Progenitor cell of endocrine pancreas (in vitro differentiated cells): ENCODE results near the gene OXTR. TPM values are rescaled to one million over a fixed set of nuclear protein-coding genes. Genes with fewer than 3 reads are reported as not detected.

Experiments used
- DNase-seq: peaks from one replicate; pipeline ENCODE4 v3.0.0; 2021; ENCODE audit warnings: low spot score; ENCODE audit not compliant: unreplicated experiment
- H3K27ac Mint-ChIP-seq: 2 replicates; pipeline ENCODE4 v1.8.0; 2021; ENCODE audit warnings: mild to moderate bottlenecking, moderate library complexity, mixed read lengths
- H3K27me3 Mint-ChIP-seq: 2 replicates; pipeline ENCODE4 v1.8.0; 2021; ENCODE audit warnings: mixed read lengths
- H3K36me3 Mint-ChIP-seq: 2 replicates; pipeline ENCODE4 v1.8.0; 2022; ENCODE audit warnings: mixed read lengths; ENCODE audit not compliant: insufficient read depth
- H3K4me1 Mint-ChIP-seq: 2 replicates; pipeline ENCODE4 v1.8.0; 2021; ENCODE audit warnings: low read depth, mixed read lengths
- H3K4me3 Mint-ChIP-seq: 2 replicates; pipeline ENCODE4 v1.8.0; 2021; ENCODE audit warnings: low read depth, mild to moderate bottlenecking, moderate library complexity, mixed read lengths
- H3K9me3 Mint-ChIP-seq: 2 replicates; pipeline ENCODE4 v1.8.0; 2021; ENCODE audit warnings: low read depth, mixed read lengths
- total RNA-seq: library from RNA; stranded (reverse); gene quantifications from 2 replicates; pipeline ENCODE4 v1.2.1, GENCODE V29; 2021
- TF ChIP-seq, protein P1 (sequence below): fragments of 200-600 bp; sonication (generic); IDR thresholded peaks from one replicate; pipeline ENCODE4 v1.5.0; 2021; ENCODE audit warnings: antibody characterized with exemption, mild to moderate bottlenecking; ENCODE audit not compliant: unreplicated experiment

OXTR gene
- total RNA-seq, 1 donor from 2014 or later = 3.1 TPM

DNA sequence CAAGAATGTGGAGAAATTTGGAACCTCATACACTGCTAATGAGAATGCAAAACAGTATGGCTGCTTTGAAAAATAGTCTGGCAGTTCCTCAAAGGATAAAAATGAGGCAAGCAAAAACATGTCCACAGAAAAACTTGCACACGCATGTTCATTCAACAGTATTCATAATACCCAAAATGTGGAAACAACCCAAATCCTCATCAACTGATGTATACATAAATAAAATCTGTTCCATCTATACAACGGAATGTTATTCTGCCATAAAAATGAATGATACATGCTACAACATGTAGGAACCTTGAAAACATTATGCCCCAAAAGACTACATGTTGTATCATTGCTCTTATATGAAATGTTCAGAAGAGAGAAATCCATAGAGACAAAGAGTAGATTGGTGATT, 36.4 kb upstream of the OXTR start:
- H3K9me3 Mint-ChIP-seq = peaks cover 12% of the 10 kb centered on the region
- no peak overlapping the region for H3K27ac Mint-ChIP-seq
- no peak for DNase-seq
- H3K36me3 Mint-ChIP-seq = peaks cover 1% of the 10 kb centered on the region
- H3K27me3 Mint-ChIP-seq = no peaks in the 10 kb centered on the region
- no peak overlapping the region for H3K4me3 Mint-ChIP-seq
- no peaks in the 10 kb centered on the region for H3K4me1 Mint-ChIP-seq
- TF ChIP-seq, protein P1, sequence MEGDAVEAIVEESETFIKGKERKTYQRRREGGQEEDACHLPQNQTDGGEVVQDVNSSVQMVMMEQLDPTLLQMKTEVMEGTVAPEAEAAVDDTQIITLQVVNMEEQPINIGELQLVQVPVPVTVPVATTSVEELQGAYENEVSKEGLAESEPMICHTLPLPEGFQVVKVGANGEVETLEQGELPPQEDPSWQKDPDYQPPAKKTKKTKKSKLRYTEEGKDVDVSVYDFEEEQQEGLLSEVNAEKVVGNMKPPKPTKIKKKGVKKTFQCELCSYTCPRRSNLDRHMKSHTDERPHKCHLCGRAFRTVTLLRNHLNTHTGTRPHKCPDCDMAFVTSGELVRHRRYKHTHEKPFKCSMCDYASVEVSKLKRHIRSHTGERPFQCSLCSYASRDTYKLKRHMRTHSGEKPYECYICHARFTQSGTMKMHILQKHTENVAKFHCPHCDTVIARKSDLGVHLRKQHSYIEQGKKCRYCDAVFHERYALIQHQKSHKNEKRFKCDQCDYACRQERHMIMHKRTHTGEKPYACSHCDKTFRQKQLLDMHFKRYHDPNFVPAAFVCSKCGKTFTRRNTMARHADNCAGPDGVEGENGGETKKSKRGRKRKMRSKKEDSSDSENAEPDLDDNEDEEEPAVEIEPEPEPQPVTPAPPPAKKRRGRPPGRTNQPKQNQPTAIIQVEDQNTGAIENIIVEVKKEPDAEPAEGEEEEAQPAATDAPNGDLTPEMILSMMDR = no peak

DNA sequence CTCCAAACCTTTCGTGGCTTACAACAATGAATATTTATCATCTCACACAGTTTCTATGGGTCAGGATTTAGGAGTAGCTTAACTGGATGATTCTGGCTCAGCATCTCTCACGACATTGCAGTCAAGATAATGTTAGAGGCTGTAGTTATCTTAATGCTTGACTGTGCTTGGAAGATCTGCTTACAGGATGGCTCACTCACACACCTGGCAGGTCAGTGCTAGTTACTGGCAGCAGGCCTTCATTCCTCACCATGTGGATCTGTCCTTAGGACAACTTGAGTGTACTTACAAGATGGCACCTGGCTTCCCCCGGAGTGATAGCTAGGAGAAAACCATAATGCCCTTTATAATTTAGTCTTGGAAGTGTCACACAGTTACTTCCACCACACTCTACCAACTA, 32.8 kb upstream of the OXTR start:
- H3K27ac Mint-ChIP-seq = no peak overlapping the region
- H3K9me3 Mint-ChIP-seq = peaks cover 22% of the 10 kb centered on the region
- peaks cover 3% of the 10 kb centered on the region for H3K36me3 Mint-ChIP-seq
- no peaks in the 10 kb centered on the region for H3K27me3 Mint-ChIP-seq
- TF ChIP-seq, protein P1 = no peak
- no peak overlapping the region for H3K4me3 Mint-ChIP-seq
- no peak for DNase-seq
- H3K4me1 Mint-ChIP-seq = no peaks in the 10 kb centered on the region

DNA sequence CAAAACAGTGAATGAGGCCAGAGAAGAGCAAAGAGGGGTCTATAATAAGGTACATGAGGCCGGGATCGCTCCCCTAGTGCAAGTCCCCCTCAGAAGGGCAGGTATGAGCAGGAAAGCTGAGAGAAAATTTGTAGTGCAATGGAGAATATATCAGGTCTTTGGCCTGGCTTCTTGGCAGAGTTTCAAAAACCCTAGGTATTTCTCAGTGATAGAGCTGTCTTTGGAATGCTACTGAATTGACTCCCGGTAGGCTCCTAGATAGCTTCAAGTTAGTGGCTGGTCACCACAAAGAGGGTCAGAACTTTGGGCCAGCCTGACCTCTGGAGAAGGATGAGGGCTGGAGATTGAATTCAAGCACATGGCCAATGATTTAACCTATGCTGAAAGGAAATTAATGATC, 30.6 kb upstream of the OXTR start:
- TF ChIP-seq, protein P1 = no peak
- H3K4me3 Mint-ChIP-seq = no peak overlapping the region
- DNase-seq = no peak
- no peaks in the 10 kb centered on the region for H3K27me3 Mint-ChIP-seq
- H3K9me3 Mint-ChIP-seq = peaks cover 22% of the 10 kb centered on the region
- no peak overlapping the region for H3K27ac Mint-ChIP-seq
- no peaks in the 10 kb centered on the region for H3K4me1 Mint-ChIP-seq
- peaks cover 3% of the 10 kb centered on the region for H3K36me3 Mint-ChIP-seq

DNA sequence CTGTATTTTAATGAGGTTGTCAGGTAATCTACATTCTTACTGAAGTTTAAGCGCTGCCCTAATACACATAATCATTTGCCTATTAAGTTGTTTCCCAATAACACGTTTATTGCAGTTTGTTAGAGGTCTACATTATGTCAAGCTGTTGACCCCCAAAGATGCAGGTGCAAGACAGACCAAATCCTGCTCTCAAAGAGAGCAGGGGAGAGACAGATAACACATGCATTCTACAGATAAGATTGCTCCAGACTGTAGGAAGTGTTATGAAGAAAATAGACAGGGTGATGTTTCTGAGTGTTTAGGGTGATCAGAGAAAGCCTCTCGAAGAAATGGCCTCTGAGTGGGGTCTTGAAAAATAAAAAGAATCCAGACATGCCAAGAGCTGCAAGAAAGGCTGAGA, 24.8 kb upstream of the OXTR start:
- no peaks in the 10 kb centered on the region for H3K27me3 Mint-ChIP-seq
- no peak for DNase-seq
- peaks cover 5% of the 10 kb centered on the region for H3K9me3 Mint-ChIP-seq
- no peaks in the 10 kb centered on the region for H3K36me3 Mint-ChIP-seq
- H3K27ac Mint-ChIP-seq = no peak overlapping the region
- H3K4me1 Mint-ChIP-seq = no peaks in the 10 kb centered on the region
- TF ChIP-seq, protein P1 = no peak
- H3K4me3 Mint-ChIP-seq = no peak overlapping the region

DNA sequence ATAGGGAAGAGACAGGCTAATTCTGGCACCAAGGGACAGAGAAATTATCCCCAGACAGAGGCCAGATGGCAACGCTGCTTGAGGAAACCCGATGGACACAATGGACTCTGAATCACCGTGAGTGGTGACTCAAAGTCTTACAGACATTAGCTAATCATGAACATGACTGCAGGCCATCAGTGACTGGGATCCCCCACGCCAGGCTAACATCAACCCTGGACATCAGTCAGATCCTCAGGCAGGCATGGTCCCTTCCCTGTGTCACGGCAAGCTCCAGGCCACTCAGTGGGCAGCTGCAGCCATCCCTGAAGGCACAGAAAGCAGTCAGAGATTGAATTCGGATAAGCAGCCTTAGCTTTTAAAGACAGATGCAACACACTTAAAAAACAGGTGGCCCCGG, 23.8 kb upstream of the OXTR start:
- Mint-ChIP-seq H3K9me3 (peaks cover 8% of the 10 kb centered on the region), H3K4me1 (no peaks in the 10 kb centered on the region), H3K4me3 (no peak overlapping the region), H3K36me3 (no peaks in the 10 kb centered on the region), H3K27ac (no peak overlapping the region), H3K27me3 (no peaks in the 10 kb centered on the region)
- no peak for DNase-seq
- TF ChIP-seq, protein P1 = no peak

DNA sequence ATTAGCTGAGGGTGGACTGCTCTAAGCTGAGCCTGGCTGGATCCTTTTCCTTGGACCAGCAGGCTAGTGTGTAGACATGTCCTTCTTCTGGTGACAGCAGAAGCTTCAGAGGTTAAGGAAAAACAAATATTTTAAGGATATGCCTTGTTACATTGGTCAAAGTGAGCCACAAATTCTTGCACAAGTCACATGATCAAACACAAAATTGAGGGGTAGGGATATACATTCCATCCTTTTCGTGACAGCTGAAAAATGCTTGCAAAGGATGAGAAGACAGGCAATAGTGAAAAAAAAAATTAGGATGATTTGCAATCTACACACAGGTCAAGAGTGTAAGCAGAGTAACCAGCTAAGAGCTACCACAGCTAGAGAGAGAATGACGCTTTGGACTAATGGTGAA, 21.1 kb upstream of the OXTR start:
- Mint-ChIP-seq H3K4me1 (no peaks in the 10 kb centered on the region), H3K4me3 (no peak overlapping the region), H3K9me3 (peaks cover 11% of the 10 kb centered on the region), H3K27me3 (no peaks in the 10 kb centered on the region), H3K36me3 (no peaks in the 10 kb centered on the region), H3K27ac (no peak overlapping the region)
- TF ChIP-seq, protein P1 = no peak
- no peak for DNase-seq
